ENCODE data around the gene STK17A.

The STK17A gene

DNA sequence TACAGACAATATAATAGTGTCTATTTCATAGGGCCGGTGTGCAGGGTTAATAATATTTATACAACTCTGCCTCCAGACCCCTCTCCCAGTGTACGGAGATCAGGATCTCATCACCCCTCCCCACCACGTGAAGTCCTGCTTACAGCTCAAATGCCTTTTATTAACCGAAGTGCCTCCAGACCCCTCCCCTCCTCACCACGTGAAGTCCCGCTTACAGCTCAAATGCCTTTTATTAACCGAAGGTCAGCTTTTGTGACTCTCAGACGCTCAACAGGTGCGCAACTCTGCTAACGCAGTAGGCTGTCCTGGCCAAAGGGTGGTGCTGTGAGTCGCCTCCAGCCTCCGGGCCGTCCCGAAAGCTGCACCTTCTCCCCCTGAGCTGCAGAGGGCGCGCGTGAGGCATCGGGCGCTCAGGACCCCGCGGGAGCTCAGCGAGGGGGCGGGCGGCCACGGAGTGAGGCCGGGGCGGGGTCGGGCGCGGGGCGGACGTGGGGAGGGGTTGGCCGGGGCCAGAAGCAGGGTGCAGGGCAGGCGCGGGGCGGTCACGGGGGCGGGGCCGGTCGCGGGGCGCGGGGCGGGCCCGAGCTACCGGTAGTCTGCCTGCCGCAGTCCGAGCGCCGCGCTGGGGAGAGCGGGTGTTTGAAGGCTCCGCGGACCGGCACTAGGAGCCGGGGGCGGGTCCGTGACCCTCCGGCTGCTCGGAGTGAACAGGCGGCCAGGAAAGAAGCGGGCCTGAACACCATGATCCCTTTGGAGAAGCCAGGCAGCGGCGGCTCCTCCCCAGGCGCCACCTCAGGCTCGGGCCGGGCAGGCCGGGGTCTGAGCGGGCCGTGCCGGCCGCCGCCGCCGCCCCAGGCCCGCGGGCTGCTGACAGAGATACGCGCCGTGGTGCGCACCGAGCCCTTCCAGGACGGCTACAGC is at the start of gene STK17A:
TSS of gene STK17A (plus strand) at position 606 of the 921 bp plus-strand sequence. CDS start at position 742, 136 bp downstream.
- DNase-seq = peak; percentile 82

- no peak for DNase-seq
Measured at GRCh38 chr7:43533801-43534479, 49.0 kb upstream of the STK17A start.

DNA sequence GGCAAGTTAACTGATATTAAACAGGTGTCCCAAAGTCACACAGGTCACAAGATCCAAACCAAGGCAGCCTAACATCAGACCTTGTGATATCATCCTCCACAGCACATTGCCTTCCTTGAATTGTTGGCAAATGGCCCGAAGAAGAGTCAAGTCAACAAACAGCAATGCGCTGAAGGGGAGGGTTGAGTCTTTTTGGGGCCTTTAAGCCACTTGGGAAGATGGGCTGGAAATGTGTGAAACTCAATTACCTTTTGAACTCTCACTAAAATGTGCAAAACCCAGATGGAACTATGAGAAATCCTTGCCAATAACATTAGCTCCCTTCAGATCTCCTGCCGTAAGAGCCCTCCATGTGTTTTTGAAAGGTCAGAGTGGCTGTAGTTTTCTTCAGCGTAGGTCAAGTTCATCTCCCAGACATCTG is 47.9 kb upstream of the STK17A start:
- no peak for DNase-seq

- DNase-seq = no peak
Measured at GRCh38 chr7:43535810-43536585, 46.9 kb upstream of the STK17A start.

DNA sequence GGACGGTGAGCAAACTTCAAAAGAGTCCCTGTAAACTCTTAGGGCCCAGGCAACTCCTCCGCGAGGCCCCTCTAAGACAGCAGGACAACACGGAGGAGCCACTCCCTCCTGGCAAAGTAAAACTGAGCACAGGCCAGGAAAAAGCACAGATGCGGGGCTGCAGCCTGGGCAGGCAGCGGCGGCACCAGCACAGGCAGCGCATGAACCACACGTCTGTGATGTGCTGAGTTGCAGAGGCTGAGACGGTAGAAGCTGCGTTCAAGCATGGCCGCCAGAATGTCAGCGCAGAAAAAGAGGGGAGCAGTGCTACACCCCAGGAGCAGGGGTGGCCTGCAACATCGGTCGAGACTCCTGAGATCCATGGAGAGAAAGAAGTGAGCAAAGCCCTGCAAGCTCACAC is 46.1 kb upstream of the STK17A start:
- no peak for DNase-seq

GRCh38 chr7:43537765-43538403 is 45.0 kb upstream of the STK17A start:
- no peak for DNase-seq

DNA sequence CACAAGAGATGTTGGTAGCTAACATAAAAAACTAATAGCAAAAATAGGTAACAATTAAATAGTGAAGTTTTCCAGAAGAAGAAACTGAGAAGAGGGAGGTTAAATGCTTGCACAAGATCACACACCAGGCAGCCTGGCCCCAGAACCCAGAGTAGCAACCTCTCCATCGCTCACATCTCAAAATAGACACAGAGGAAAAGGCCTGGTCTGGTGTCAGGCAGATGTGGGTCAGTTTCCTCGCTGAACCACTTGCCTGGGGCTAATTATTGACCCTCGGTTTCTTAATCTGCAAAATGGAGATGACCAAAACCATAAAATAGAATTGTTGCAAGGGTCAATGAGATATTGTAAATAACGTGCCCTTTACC is 44.5 kb upstream of the STK17A start:
- no peak for DNase-seq

GRCh38 chr7:43540471-43540870 is 42.4 kb upstream of the STK17A start:
- DNase-seq = no peak

- DNase-seq = no peak
Measured at GRCh38 chr7:43542716-43543115, 40.2 kb upstream of the STK17A start.

GRCh38 chr7:43546231-43546630 is 36.7 kb upstream of the STK17A start:
- no peak for DNase-seq

DNA sequence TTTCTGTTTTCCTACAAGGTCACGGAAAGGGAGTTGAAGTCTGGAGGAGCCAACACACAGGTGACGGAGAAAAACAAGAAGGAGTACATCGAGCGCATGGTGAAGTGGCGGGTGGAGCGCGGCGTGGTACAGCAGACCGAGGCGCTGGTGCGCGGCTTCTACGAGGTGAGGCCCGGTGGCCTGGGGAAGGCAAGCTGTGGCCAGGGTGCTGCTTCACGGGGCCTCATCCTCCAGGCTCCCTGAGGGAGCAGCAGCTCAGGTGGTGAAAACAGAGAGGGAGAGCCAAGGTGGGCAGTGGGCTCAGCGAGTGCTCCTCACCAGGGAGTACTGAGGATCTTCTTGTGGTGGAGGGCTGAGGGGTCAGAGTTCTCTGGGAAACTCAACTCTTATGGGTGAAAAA is 32.5 kb upstream of the STK17A start:
- DNase-seq = no peak

- no peak for DNase-seq
Measured at GRCh38 chr7:43552122-43552521, 30.8 kb upstream of the STK17A start.

DNA sequence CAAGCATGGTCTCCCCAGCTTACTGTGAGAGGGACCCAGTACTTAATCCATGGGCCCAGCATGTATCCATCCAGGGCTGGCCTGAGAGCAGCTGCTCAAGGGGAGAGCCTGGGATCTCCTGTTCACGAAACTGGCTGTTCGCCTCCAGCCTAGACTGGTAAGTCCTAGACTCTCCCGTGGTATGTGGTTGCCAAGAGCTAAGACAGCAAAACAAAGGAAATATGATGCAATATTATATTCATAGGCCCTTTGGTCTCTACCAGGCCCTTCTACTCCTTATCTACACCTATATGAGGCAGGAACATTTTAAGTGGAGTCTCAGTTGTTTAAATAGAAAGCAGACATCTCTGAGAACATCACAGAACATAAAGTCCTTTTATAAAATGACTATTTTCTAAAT is 28.9 kb upstream of the STK17A start:
- no peak for DNase-seq

GRCh38 chr7:43554423-43554822 is 28.5 kb upstream of the STK17A start:
- no peak for DNase-seq

DNA sequence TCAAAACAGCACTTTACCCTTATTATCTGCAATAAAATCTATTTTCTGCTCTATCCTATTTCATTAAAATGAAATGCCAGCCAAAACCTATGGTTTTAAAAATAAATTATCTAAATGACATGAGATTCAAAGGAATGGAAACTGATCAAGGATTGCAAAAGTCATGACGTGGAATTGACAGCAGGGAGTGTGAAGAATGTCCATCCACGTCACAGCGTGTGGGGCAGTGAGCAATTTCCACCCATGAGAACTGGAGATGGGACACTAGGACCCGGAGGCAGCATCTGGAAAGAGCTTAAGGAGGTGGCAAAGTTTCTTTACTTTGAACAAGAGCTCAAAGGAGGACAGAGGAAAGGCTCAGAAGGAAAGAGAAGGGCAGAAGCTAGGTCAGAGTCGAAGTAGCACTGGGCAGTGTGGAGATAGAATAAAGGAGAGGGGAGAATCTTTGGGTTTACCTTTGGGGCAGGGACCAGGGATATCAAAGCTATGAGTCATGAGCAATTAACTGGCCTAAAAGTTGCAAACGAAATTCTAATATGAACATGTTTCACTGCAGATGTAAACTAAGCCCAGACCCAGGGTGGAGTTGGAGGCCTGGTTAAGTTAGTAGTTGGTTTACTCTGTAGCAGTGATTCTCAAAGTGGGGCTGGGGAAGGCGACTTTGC is 24.9 kb upstream of the STK17A start:
- no peak for DNase-seq

- DNase-seq = no peak
Measured at GRCh38 chr7:43559171-43559945, 23.6 kb upstream of the STK17A start.

- no peak for DNase-seq
Measured at GRCh38 chr7:43559946-43560335, 23.0 kb upstream of the STK17A start.

GRCh38 chr7:43560742-43561330 is 22.1 kb upstream of the STK17A start:
- DNase-seq = no peak

GRCh38 chr7:43562383-43562782 is 20.5 kb upstream of the STK17A start:
- DNase-seq = no peak

- no peak for DNase-seq
Measured at GRCh38 chr7:43565786-43566185, 17.1 kb upstream of the STK17A start.

DNA sequence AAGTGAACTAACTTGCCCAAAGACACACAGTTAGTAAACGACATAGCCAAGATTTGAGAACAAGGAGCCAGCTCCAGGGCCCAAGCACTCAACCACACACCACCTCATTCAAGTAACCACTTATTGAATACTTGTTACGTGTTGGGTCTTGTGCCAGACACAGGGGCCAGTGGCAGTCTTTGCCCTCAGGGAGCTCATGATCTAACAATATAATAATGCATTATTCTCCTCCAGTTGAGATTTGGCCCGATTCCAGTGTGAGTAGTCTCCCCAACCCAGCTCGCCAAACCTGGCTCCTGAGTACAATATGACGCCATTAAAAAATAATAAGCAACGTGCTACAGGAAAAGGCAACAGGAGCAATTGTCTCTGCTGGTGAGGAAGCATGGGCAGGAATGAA is 14.4 kb upstream of the STK17A start:
- DNase-seq = no peak

All from NCI-H1694 (cell line).